ENCODE measurements around the gene CEND1. TPM values are rescaled to one million over a fixed set of nuclear protein-coding genes. Genes with fewer than 3 reads are reported as not detected.
A peak's percentile ranks its signal among the peaks of the same experiment; 100 is the strongest.

CEND1 gene
- total and polyA plus RNA-seq, 2 donors (not counting 3 experiments of a cell fraction or from before 2014, with no cell fraction given), result 0.15 to 0.40 TPM

GRCh38 chr11:795634-796564 is 6.0 kb upstream of the CEND1 start:
- dilution Hi-C loops (cut with MboI; ENCODE audit: extremely low pct_ligation_motif_present, low sequenced_read_pairs) (no loop called here), intact Hi-C loops (cut with micrococcal nuclease) (loop anchor here (2.0 kb wide), 1 partner anchor 13 kb away; no protein-coding TSS in a partner anchor)
- no peaks in the 10 kb centered on the region for H3K9me3 ChIP-seq (replicated peaks; ENCODE audit: control insufficient read depth, insufficient read depth, low read length)
- FAIRE-seq (peak; percentile 81), DNase-seq (ENCODE audit: low read depth, low spot score) (peak; percentile 53)
- no peaks in the 10 kb centered on the region for H3K27me3 ChIP-seq (ENCODE audit: control insufficient read depth in 2 of 2, insufficient read depth in 2 of 2, low read length in 2 of 2)
- H3K4me3 ChIP-seq (replicated peaks in 1 of 3; ENCODE audit: insufficient read depth in 1 of 3, low read depth in 1 of 3, low read length in 3 of 3), result peak overlapping the region in 2 of 3 experiments; percentile 28 to 33
- H3K79me2 ChIP-seq (ENCODE audit: control insufficient read depth, insufficient read depth, low read length), result peaks cover 11% of the 10 kb centered on the region
- H3K9ac ChIP-seq (replicated peaks; ENCODE audit: extremely low read depth, insufficient read depth, low read length), result peak overlapping the region; percentile 34
- TF ChIP-seq JUN (IDR thresholded peaks at IDR 0.05; ENCODE audit: borderline replicate concordance, insufficient read depth, insufficient read length, low read depth) (no peak), FOS (IDR thresholded peaks at IDR 0.05; ENCODE audit: borderline replicate concordance, insufficient read depth, low read length) (no peak), GATA2 (IDR thresholded peaks at IDR 0.05; ENCODE audit: insufficient read depth, insufficient read length, low read depth, low read length) (no peak), MYC (IDR thresholded peaks at IDR 0.05; ENCODE audit: low read depth, low read length) (peak; percentile 19), EZH2 (IDR thresholded peaks at IDR 0.05; ENCODE audit: borderline replicate concordance, low read depth, low read length, severe bottlenecking) (no peak), POLR2A (IDR thresholded peaks at IDR 0.05; ENCODE audit: low read depth, low read length) (no peak), CTCF (IDR thresholded peaks at IDR 0.05; ENCODE audit: extremely low read depth in 1 of 2, insufficient read depth in 1 of 2, low read depth in 1 of 2, low read length in 2 of 2) (no peak), POLR2AphosphoS5 (IDR thresholded peaks at IDR 0.05; ENCODE audit: insufficient read depth, low read depth, low read length) (no peak), MAX (IDR thresholded peaks at IDR 0.05; ENCODE audit: insufficient read depth, insufficient read length) (peak; percentile 8)
- H3K36me3 ChIP-seq (ENCODE audit: control insufficient read depth in 2 of 2, extremely low read depth in 1 of 2, insufficient read depth in 2 of 2, low read length in 2 of 2), result peaks cover 0 to 5% of the 10 kb centered on the region in 2 experiments
- CTCF ChIA-PET, result interaction anchor here (2.0 to 2.1 kb wide), 2 partner anchors 10 to 12 kb away, joined by 9 read pairs; no protein-coding TSS in a partner anchor
- no peaks in the 10 kb centered on the region for H3K9me1 ChIP-seq (replicated peaks; ENCODE audit: control insufficient read depth, extremely low read depth, insufficient read depth, low read length)
- peak overlapping the region; percentile 39 for H3K27ac ChIP-seq (ENCODE audit: insufficient read depth, low read depth, low read length)
- POLR2A ChIA-PET, result no interaction called here
- H3K4me2 ChIP-seq (ENCODE audit: insufficient read depth, low read length), result peak overlapping the region; percentile 54
- H4K20me1 ChIP-seq (replicated peaks; ENCODE audit: control insufficient read depth, extremely low read depth, insufficient read depth, low read length), result no peaks in the 10 kb centered on the region
- H3K4me1 ChIP-seq (ENCODE audit: control insufficient read depth, extremely low read depth, insufficient read depth, low read length), result peaks cover 14% of the 10 kb centered on the region
- no TSS peak for BruUV-seq (replicated peaks)
- H2AFZ ChIP-seq (ENCODE audit: low read depth, low read length), result peak overlapping the region; percentile 20
